WTC11 (cell line): Measurements from ENCODE around the gene SULT1A2. TPM values are rescaled to one million over a fixed set of nuclear protein-coding genes. Genes with fewer than 3 reads are reported as not detected.

Source experiments
- ATAC-seq: fragments of 200-7000 bp; cut with Tn5 transposase; 2 replicates; pipeline ENCODE4 v1.10.0; 2021; ENCODE audit warnings: mild to moderate bottlenecking, moderate library complexity
- CTCF ChIA-PET: fragments of 300-600 bp; sonication (Branson Sonifier 250); formaldehyde crosslinking; loops from one replicate; lab custom pipeline; 2021; ENCODE audit warnings: antibody characterized with exemption; lab: Charles Lee
- POLR2A ChIA-PET: fragments of 350-600 bp; sonication (Branson Sonifier 250); formaldehyde crosslinking; loops from one replicate; lab custom pipeline; 2021; ENCODE audit warnings: antibody characterized with exemption; lab: Charles Lee
- DNase-seq: peaks from one replicate; pipeline ENCODE4 v3.0.0; 2021; ENCODE audit warnings: low spot score
- H3K27ac Mint-ChIP-seq: 2 replicates; pipeline ENCODE4 v1.8.0; 2021; ENCODE audit warnings: mixed read lengths
- H3K27me3 Mint-ChIP-seq: 2 replicates; pipeline ENCODE4 v1.8.0; 2021; ENCODE audit warnings: low read depth, mild to moderate bottlenecking, moderate library complexity, mixed read lengths
- H3K36me3 Mint-ChIP-seq: 2 replicates; pipeline ENCODE4 v1.8.0; 2021; ENCODE audit warnings: mixed read lengths
- H3K4me1 Mint-ChIP-seq: 2 replicates; pipeline ENCODE4 v1.8.0; 2022; ENCODE audit warnings: mixed read lengths
- H3K4me3 Mint-ChIP-seq: 2 replicates; pipeline ENCODE4 v1.8.0; 2021; ENCODE audit warnings: mild to moderate bottlenecking, moderate library complexity, mixed read lengths
- H3K9me3 Mint-ChIP-seq: 2 replicates; pipeline ENCODE4 v1.8.0; 2021; ENCODE audit warnings: mixed read lengths
- ATF1 ChIP-seq: sonication (generic); formaldehyde crosslinking; IDR thresholded peaks from 2 replicates; pipeline ENCODE4 v1.8.1; 2023; ENCODE audit warnings: mild to moderate bottlenecking, moderate library complexity, missing genetic modification reagents
- CBFB ChIP-seq: sonication (generic); formaldehyde crosslinking; IDR thresholded peaks from 2 replicates; pipeline ENCODE4 v1.8.1; 2022; ENCODE audit warnings: mild to moderate bottlenecking, low read depth, missing genetic modification reagents
- CREM ChIP-seq: sonication (generic); formaldehyde crosslinking; IDR thresholded peaks from 2 replicates; pipeline ENCODE4 v1.8.1; 2022; ENCODE audit warnings: mild to moderate bottlenecking, missing genetic modification reagents, moderate library complexity
- E2F1 ChIP-seq: sonication (generic); formaldehyde crosslinking; IDR thresholded peaks from 2 replicates; pipeline ENCODE4 v1.8.0; 2022; ENCODE audit warnings: mild to moderate bottlenecking, missing genetic modification reagents
- EMX1 ChIP-seq: fragments of 250-450 bp; sonication (Bioruptor Pico); IDR thresholded peaks from 2 replicates; pipeline ENCODE4 v1.8.0; 2021; ENCODE audit warnings: mild to moderate bottlenecking
- ESRRA ChIP-seq: sonication (generic); formaldehyde crosslinking; IDR thresholded peaks from 2 replicates; pipeline ENCODE4 v1.8.1; 2022; ENCODE audit warnings: mild to moderate bottlenecking, missing genetic modification reagents, borderline replicate concordance
- ETV6 ChIP-seq: sonication (generic); formaldehyde crosslinking; IDR thresholded peaks from 2 replicates; pipeline ENCODE4 v1.8.1; 2022; ENCODE audit warnings: mild to moderate bottlenecking, missing genetic modification reagents
- FOXJ3 ChIP-seq: sonication (generic); formaldehyde crosslinking; IDR thresholded peaks from 2 replicates; pipeline ENCODE4 v1.9.0; 2021; ENCODE audit warnings: missing genetic modification reagents, mild to moderate bottlenecking, borderline replicate concordance
- FOXP4 ChIP-seq: sonication (generic); formaldehyde crosslinking; IDR thresholded peaks from 2 replicates; pipeline ENCODE4 v1.8.0; 2022; ENCODE audit warnings: mild to moderate bottlenecking, missing genetic modification reagents
- GRHL2 ChIP-seq: fragments of 250-450 bp; sonication (Bioruptor Pico); IDR thresholded peaks from 2 replicates; pipeline ENCODE4 v1.8.0; 2022; ENCODE audit warnings: mild to moderate bottlenecking, moderate library complexity; ENCODE audit not compliant: insufficient replicate concordance, severe bottlenecking
- GTF2I ChIP-seq: fragments of 250-450 bp; sonication (Bioruptor Pico); conservative IDR thresholded peaks from 2 replicates; pipeline ENCODE4 v1.4.0; 2021; ENCODE audit warnings: mild to moderate bottlenecking
- MLX ChIP-seq: sonication (generic); formaldehyde crosslinking; IDR thresholded peaks from 2 replicates; pipeline ENCODE4 v1.8.1; 2023; ENCODE audit warnings: mild to moderate bottlenecking, missing genetic modification reagents, moderate library complexity
- MXD4 ChIP-seq: fragments of 250-450 bp; sonication (Bioruptor Pico); IDR thresholded peaks from 2 replicates; pipeline ENCODE4 v1.8.0; 2021; ENCODE audit warnings: mild to moderate bottlenecking, moderate library complexity, borderline replicate concordance
- MYBL2 ChIP-seq: sonication (generic); formaldehyde crosslinking; IDR thresholded peaks from 2 replicates; pipeline ENCODE4 v1.8.1; 2023; ENCODE audit warnings: mild to moderate bottlenecking, moderate library complexity, missing genetic modification reagents
- NFATC4 ChIP-seq: fragments of 250-450 bp; sonication (Bioruptor Pico); IDR thresholded peaks from 2 replicates; pipeline ENCODE4 v1.9.0; 2021; ENCODE audit warnings: mild to moderate bottlenecking
- NR1H2 ChIP-seq: sonication (generic); formaldehyde crosslinking; IDR thresholded peaks from 2 replicates; pipeline ENCODE4 v1.9.0; 2021; ENCODE audit warnings: mild to moderate bottlenecking, moderate library complexity, missing genetic modification reagents
- NR3C1 ChIP-seq: sonication (generic); formaldehyde crosslinking; conservative IDR thresholded peaks from 2 replicates; pipeline ENCODE4 v1.8.1; 2023; ENCODE audit warnings: low read depth, mild to moderate bottlenecking, missing genetic modification reagents
- SOX15 ChIP-seq: fragments of 250-450 bp; sonication (Bioruptor Pico); IDR thresholded peaks from 2 replicates; pipeline ENCODE4 v1.9.0; 2021; ENCODE audit warnings: mild to moderate bottlenecking
- TEAD4 ChIP-seq: sonication (generic); formaldehyde crosslinking; IDR thresholded peaks from 2 replicates; pipeline ENCODE4 v1.8.0; 2022; ENCODE audit warnings: mild to moderate bottlenecking, missing genetic modification reagents
- TP53 ChIP-seq: sonication (generic); formaldehyde crosslinking; IDR thresholded peaks from 2 replicates; pipeline ENCODE4 v1.8.1; 2023; ENCODE audit warnings: mild to moderate bottlenecking, missing genetic modification reagents
- USF1 ChIP-seq: sonication (generic); formaldehyde crosslinking; IDR thresholded peaks from 2 replicates; pipeline ENCODE4 v1.8.0; 2022; ENCODE audit warnings: mild to moderate bottlenecking, missing genetic modification reagents
- USF2 ChIP-seq: sonication (generic); formaldehyde crosslinking; IDR thresholded peaks from 2 replicates; pipeline ENCODE4 v1.8.1; 2023; ENCODE audit warnings: mild to moderate bottlenecking, missing genetic modification reagents, moderate library complexity
- ZBTB21 ChIP-seq: sonication (generic); formaldehyde crosslinking; IDR thresholded peaks from 2 replicates; pipeline ENCODE4 v1.8.1; 2023; ENCODE audit warnings: mild to moderate bottlenecking, missing genetic modification reagents, borderline replicate concordance
- ZBTB43 ChIP-seq: sonication (generic); formaldehyde crosslinking; IDR thresholded peaks from 2 replicates; pipeline ENCODE4 v1.8.1; 2023; ENCODE audit warnings: mild to moderate bottlenecking, missing genetic modification reagents
- ZNF121 ChIP-seq: sonication (generic); formaldehyde crosslinking; IDR thresholded peaks from 2 replicates; pipeline ENCODE4 v1.8.0; 2023; ENCODE audit warnings: missing genetic modification reagents
- ZNF138 ChIP-seq: sonication (generic); formaldehyde crosslinking; conservative IDR thresholded peaks from 2 replicates; pipeline ENCODE4 v1.8.1; 2022; ENCODE audit warnings: mild to moderate bottlenecking, moderate library complexity, missing genetic modification reagents
- ZNF317 ChIP-seq: sonication (generic); formaldehyde crosslinking; IDR thresholded peaks from 2 replicates; pipeline ENCODE4 v1.8.1; 2023; ENCODE audit warnings: low read depth, mild to moderate bottlenecking, moderate library complexity, missing genetic modification reagents, borderline replicate concordance
- ZNF396 ChIP-seq: fragments of 250-450 bp; sonication (Bioruptor Pico); IDR thresholded peaks from 2 replicates; pipeline ENCODE4 v1.8.0; 2021; ENCODE audit warnings: mild to moderate bottlenecking, moderate library complexity, borderline replicate concordance
- total RNA-seq: library from RNA; stranded (reverse); gene quantifications from 3 replicates; pipeline ENCODE4 v1.2.3, GENCODE V29; 2021

SULT1A2 gene
- total RNA-seq, 1 experiment from 2014 or later, result 0.35 TPM

- Mint-ChIP-seq H3K4me3 (no peak overlapping the region), H3K27me3 (no peaks in the 10 kb centered on the region), H3K27ac (peak overlapping the region; percentile 2; the same call in 1 of the 2 replicates), H3K36me3 (no peaks in the 10 kb centered on the region), H3K9me3 (no peaks in the 10 kb centered on the region), H3K4me1 (peaks cover 27% of the 10 kb centered on the region)
- DNase-seq (peak; percentile 31), ATAC-seq (peak; percentile 86)
- POLR2A ChIA-PET, result interaction anchor here (0.8 kb wide), 1 partner anchor 38 kb away, joined by 3 read pairs; no protein-coding TSS in a partner anchor
- CTCF ChIA-PET, result interaction anchor here (0.6 to 1.8 kb wide), 5 partner anchors 25 to 1482 kb away, joined by 3 to 8 read pairs (median 5); partner anchors contain the start of gene SULT1A2
- TF ChIP-seq ZBTB43 (CRISPR knock-in tag) (no peak), USF1 (CRISPR knock-in tag) (no peak), NR3C1 (CRISPR knock-in tag) (no peak), ESRRA (CRISPR knock-in tag) (no peak), ZNF317 (no peak), NR1H2 (no peak), ATF1 (CRISPR knock-in tag) (no peak), MYBL2 (CRISPR knock-in tag) (no peak), ZNF138 (no peak), FOXJ3 (no peak), CREM (no peak), MXD4 (no peak), ZNF121 (CRISPR knock-in tag) (no peak), TP53 (CRISPR knock-in tag) (no peak), TEAD4 (CRISPR knock-in tag) (no peak), ZBTB21 (no peak), ZNF396 (CRISPR knock-in tag) (no peak), FOXP4 (no peak)
These were observed 23.9 kb downstream of the SULT1A2 start for GRCh38 chr16:28572696-28573510.

- CTCF ChIA-PET, result no interaction called here
- Mint-ChIP-seq H3K4me3 (no peak overlapping the region), H3K9me3 (peaks cover 16% of the 10 kb centered on the region), H3K4me1 (peaks cover 27% of the 10 kb centered on the region), H3K36me3 (peaks cover 17% of the 10 kb centered on the region), H3K27ac (no peak overlapping the region), H3K27me3 (no peaks in the 10 kb centered on the region)
- no peak for DNase-seq
- POLR2A ChIA-PET, result no interaction called here
- no peak for ATAC-seq
- TF ChIP-seq ETV6, result no peak
- TF ChIP-seq USF2, result no peak
- TF ChIP-seq E2F1, result no peak
- TF ChIP-seq MLX (CRISPR knock-in tag), result no peak
- TF ChIP-seq GTF2I, result no peak
- TF ChIP-seq CBFB (CRISPR knock-in tag), result no peak
- TF ChIP-seq NFATC4 (CRISPR knock-in tag), result no peak
- TF ChIP-seq EMX1 (CRISPR knock-in tag), result no peak
- no peak for TF ChIP-seq SOX15
- TF ChIP-seq GRHL2 (CRISPR knock-in tag), result no peak
These were observed 26.7 kb downstream of the SULT1A2 start for GRCh38 chr16:28569968-28570752.
